Activated CD4-positive, alpha-beta T cell treated with anti-CD3 and anti-CD28 coated beads, Interleukin-2, amount 50 U/mL, for 48 hours (primary cell): ENCODE results near the gene PLXDC2.

Experiments
- DNase-seq, 2 experiments: peaks; one replicate each; pipeline ENCODE4 v3.0.0-alpha.2; 2020

The PLXDC2 gene

DNA sequence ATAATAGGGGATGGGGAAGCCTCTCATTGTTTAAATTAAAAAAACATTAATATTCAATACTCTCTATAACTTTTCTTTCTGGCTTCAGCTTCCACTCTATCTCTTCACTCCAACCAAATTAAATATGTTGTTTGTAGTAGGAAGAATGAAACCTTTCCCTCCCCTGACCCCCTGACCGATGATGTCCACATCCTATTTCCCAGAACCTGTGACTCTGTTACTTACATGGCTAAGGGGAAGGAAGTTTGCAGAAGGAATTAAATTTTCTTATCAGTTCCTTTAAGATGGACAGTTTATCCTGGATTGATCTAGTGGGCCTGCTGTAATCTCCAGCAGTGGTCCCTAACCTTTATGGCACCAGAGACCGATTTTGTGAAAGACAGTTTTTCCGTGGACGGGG is 130.0 kb downstream of the PLXDC2 start:
- no peak for DNase-seq

DNA sequence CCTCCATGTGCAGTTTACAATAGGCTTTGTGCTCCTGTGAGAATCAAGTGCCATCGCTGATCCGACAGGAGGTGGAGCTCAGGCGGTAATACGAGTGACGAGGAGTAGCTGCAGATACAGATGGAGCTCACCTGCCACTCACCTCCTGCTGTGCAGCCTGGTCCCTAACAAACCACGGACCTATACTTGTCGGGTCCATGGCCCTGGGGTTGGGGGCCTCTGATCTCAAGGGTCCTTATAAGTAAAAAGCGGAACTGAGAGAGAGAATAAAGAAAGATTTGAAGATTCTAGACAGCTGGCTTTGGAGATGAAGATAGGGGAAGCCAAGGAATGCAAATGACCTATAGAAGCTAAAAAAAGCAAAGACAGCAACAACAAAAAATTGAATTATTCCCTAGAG is 130.6 kb downstream of the PLXDC2 start:
- DNase-seq, result no peak

DNA sequence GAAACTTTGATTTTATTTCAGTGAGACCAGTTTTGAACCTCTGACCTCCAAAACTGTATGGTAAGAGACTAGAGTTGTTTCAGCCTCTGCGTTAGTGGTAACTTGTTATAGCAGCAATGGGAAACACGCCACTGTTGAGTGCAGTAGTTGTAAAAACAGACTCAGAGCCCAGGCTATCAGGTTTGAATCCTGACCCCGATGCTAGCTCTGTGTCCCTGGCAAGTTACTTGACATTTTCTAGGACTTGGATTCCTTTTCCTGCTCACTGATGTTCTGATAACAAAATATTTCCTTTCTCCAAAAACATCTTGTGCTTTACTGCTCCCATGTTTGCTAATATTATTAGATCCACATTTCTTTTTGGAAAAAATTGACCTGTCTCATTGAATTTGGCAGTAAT is 131.0 kb downstream of the PLXDC2 start:
- DNase-seq, result no peak

DNA sequence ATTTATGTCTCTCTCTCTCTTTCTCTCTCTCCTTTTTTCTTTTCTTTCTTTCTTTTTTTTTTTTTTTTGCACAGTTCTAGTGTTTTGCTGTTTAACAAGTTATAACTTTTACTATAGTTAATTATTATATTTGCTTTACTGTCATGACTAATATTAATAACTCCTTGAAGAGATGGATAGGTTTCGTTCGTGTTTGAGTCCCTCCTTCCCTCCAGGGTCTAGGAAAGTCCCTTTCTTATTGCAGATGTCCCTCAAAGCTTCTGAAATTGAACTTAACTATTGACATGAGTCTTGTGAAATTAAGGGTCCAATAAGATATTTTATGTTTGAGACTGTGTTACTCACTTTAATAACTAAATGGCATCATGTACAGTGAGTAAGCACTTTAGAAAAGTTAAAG is 131.4 kb downstream of the PLXDC2 start:
- DNase-seq, result no peak

DNA sequence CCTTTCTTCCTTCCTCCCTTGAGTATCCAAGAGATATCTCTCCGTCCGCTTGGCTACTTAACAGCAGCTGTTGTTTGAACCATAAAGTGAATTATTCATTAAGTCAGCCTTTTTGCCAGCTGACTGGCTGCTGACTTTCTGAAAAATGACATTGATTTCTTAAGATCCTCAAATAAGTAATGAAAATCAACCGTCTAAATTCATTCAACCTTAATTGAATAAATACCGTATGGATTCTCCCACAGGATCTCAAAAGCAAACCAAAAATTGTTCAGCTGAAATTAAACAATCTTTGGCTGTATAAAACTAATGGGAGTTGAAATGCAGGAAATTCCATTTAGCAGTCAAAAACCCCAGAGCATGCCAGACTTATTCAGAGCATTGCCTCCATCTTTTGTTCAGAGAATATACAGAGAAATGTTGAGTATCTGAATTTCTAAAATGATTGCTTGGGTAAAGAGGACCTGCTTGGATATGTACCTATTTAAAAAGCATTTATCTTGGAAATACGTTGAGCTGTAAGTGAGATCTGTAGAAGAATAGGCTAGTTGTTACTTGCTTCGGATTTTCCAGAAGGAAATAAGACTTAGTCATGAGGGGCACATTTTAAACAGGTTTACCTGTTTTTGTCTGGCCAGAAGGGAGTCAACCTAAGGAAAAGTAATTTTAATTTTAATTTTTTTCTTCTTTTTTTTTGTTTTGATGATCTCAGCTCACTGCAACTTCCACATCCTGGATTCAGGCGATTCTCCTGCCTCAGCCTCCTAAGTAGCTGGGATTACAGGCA is 136.2 kb downstream of the PLXDC2 start:
- DNase-seq, result no peak

DNA sequence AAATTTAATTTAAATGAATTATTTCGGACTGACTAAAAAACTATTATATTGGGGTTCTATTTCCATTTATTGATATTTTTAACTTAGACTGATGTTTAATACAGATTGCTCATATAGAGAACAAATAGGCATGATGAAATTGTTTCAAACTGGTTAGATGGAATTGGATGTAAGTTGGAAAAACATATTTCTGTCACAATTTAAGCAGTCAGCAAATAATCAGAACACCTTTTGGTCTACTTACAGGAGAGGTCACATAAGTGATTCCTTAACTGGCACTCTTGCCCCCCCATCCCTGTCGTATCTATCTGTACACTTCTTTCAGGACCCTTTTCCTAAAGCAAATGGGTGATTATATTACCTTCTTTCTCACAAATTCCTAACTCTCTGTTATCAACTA is 138.4 kb downstream of the PLXDC2 start:
- no peak for DNase-seq

DNA sequence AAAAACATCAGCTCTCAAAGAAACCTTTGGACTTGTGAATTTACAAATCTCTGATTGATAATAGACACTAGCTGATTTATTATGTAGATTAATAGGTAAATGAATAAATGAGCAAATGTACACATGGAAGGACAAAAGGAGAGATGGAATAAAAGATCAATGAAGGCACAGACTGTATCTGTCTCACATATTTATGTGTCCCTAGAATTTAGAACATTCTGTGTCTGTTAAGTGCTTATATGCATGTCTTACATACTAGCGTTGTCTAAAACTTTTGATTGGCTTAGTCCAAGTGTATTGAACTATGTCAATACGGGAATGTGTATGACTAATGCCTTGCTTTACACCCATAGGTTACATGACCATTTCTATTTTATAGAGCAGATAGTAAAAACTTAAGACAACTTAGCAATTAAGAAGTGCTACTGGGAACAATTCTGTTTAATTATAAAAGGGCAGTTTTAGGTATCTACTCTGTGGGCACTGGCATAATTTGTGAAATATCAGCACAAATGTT is 140.3 kb downstream of the PLXDC2 start:
- no peak for DNase-seq

DNA sequence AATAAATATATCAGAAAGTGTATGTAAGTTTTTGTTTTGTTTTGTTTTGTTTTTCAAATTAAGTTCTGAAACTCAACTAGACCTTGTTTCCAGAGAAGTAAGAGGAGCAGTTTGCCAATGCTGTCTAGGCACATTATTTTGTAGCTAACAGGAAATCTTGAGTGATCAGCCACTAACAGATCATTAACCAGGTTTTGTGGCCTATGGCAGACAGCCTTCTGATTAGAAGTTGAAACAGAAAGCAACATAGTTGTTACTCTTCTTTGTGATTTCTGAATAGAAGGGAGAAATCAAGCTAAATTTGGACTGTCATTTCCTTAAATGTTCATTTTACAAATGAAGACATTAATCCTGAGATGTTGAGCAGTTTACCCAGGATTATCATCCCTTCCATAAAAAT is 142.6 kb downstream of the PLXDC2 start:
- no peak for DNase-seq

DNA sequence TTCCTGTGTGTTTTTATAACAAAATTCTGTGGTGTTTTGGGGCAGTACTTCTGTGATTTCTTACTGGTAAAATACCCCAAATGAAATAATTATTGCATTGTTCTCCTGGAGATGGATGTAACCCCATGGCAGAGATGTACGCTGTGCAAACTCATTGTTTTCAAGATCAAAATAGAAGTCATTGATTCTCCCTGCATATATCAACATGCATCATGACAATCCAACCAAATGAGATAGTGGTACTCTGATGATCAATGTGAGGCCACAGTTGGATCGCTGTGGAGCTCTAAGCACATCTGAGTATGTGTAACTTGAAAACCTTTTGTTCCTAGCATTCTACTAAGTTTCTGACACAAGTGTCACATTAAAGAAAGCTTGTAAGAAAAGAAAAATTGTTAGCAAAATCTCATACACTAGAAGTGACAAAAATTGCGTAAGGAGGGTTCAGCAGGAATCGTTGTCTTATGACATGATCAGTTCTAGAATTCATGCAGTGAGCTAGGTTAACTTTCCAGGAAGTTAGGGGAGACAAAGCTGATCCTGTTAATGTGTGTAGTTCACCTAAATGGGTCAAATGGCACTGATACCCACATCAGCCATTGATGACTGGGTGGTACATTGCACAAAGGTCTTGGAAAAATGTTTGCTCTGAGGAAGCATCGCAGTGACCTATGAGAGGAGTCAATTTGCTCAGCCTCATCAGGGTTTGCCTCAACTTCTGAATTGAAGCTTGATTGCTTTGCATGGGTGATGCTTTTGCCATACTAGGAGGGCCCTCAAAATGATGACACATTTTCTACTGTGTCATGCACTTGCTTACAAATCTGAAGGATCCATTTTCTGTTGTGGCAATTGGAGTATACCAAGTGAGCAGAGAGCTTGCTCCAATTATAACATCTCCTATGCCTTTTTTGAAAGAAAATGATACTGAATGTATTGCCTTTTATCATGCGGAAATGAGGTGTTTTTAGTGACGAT is 145.1 kb downstream of the PLXDC2 start:
- no peak for DNase-seq

DNA sequence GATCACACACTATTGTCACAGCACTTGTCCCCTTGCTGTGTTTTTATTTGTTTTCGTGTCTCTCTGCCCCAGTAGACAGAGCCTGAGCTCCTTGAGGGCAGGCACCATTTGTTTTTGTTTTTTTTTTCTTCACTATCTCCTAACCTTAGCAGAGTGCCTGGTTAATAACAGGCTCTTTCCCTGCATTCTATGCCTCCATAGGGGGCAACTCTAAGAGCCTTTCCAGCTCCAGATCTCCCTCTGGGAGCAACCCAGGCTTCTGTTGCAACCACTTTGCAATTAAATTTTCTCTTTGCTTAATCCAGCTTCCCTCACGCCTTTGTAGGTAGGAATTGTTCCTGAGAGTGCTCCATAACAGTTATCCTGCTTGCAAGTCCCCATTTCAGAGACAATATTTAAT is 148.4 kb downstream of the PLXDC2 start:
- no peak for DNase-seq

DNA sequence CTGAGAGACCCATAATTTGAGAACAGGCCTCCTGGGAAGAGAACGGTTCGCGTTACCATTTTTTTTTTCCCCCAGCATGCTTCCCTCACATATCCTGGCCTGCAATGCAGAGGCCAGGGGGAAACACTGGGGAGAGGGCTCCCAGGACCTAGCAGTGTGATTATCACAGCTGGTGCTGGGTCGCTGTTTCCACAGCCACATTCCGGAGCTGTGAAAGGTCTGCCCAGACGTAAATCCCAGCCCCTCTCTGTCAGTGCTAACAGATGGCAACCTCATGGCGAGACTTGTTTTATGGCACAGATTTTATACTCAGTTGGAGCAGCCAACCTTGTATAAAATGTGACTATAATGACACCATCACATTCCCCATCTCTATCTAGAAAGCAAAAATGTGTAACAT is 150.5 kb downstream of the PLXDC2 start:
- DNase-seq, result no peak

DNA sequence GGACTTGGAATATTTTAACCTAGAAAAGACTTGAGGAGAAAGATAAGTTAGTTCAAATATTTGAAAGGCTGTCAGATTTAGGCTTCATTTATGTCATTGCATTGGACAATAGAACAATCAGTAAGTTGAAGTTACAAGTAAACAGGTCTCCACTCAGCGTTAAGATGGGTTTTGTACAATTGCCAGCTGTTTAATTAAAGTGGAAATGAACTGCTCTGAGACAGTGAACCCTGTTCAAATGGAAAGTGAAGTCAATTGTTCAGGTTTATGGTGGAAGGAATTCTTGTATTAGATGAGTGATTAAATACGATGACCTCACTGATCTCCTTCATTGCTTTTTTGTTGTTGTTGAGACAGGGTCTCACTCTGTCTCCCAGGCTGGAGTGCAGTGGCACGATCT is 151.7 kb downstream of the PLXDC2 start:
- DNase-seq, result no peak

DNA sequence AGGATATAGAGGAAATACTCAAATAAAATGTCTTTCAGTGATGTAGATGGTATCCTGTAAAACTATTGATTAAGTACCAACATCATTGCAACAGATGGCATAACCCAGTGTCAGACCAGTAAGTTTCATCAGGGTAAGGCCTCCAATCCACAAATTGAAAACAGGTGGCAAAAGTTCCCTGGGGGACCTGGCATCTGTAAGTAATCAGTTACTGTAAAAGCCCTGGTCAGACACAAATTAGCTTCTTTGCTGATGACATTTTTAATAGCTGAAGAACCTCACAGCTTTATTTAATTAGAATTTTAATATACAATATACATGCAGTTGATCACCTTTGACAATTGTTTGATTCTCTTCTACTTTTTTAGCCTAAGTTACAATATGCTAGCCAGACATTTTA is 152.5 kb downstream of the PLXDC2 start:
- no peak for DNase-seq

DNA sequence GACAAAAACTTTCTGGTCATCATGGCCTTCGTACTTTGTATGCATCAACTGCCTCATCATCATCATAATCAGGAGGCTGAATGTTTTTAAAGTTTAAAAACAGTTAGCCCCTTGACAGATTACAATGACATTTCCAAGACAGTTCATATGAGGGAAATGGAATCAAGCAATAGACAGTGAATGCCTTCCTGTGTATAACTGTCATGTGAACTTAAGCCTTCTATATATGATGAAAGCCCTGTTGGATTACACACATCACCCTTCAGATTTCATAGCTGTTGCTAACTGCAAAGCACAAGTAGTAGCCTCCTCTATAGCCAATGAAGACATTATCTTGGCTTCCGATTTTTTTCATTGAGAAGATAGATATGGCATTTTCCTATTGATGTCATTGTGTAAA is 154.0 kb downstream of the PLXDC2 start:
- DNase-seq, result no peak

DNA sequence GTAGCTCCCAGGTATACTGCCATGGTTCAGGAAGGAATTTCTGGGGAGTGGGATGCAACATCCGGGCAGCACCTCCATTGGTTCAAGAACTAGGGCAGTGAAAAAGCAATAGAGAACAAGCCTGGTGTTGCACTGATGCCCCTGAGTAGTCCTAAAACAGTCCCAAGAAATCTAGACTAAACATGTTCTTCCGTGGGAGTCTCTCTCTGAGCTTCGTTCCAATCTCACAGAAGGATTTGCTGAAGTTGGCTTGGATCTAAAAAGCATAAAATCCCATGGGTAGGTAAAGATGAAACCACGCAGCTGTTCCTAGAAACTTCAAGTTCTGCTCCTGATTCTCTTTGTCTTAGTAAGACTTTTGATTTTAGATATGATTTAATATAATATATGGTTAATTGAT is 154.5 kb downstream of the PLXDC2 start:
- DNase-seq, result no peak

DNA sequence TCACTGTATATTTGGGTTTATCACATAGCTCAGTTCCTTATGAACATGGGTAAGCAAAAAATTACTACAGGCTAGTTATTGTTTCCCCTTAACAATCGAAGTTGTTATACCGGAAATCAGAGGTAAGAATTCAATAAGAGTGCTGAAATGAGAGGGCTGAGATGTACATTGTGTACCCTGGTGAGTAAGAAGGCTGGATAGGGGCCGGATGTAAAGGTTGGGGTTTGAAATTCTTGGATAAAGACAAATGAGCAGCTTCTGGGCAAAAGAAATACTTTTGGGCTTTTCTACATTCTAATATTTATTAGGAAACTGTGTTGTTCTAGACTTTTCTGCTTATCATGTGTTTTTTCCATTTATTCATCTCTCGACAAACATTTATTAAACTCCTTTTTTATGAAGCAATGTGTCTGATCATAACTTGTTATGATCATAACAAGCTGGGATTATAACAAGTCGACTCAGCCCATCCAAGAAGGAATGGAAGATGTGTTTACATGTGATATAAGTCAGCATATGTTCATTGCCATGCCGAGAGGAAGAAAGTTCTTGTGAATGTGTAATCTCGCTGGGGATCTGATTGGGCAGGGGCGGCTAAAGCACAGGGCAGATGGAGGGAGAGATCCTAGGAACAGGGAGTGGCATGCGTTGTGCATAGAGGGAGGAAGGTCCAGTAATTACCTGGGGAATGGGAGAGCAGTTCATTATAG is 155.3 kb downstream of the PLXDC2 start:
- DNase-seq, result no peak

DNA sequence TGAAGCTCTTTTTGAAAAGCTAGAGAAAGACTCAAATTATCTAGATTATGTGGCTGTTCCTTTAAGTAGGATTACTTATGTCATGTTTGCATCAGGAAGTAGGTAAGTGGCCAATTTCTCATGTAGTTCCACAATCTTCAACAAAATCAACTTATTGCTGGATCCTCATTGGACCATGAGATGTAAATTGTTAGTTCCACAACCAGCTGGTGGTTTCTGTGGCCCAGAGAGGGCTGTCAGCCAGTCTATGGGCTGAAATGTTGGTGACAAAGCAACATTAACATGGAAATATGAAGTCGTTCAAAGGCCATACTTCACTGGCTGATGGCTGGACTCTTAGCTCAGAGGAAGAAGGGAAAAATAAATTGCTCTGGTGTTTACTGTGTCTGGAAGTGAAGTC is 157.9 kb downstream of the PLXDC2 start:
- DNase-seq, result no peak

DNA sequence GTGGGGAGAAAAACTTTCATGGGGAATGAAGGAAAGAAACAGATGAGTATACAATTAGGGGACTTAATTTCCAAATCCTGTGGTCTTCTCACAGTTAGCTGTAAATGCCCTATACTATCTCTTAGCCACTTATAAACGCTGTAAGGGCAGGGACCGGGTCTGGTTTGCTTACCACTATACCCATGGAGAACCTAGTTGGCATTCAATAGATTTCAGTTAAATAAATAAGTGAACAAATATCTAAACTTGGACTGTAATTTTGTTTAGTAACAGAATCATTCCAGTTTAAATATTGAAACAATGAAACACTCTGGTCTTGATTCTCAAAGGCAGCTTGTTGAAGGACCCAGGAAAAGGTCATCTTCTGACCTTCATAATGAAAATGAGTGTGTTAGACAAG is 158.3 kb downstream of the PLXDC2 start:
- no peak for DNase-seq

DNA sequence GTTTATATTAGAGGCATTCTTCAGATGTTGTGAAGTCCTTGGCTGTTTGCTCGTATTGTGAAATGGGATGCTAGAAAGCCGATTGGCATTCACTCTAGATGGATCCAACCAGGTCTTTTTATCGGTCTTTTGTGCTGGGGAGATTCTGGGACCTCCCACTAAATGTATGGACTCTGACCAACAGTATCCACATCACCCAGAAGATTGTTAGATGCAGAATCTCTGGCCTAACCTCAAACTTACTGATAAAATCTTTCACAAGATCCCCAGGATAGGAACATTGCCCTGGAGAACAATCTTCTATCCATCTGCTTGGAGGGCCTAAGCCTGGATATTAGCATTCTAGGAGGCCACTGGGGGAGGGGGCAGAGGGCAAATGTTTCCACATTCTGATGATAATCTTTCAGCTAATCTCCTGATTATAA is 160.9 kb downstream of the PLXDC2 start:
- DNase-seq, result no peak

DNA sequence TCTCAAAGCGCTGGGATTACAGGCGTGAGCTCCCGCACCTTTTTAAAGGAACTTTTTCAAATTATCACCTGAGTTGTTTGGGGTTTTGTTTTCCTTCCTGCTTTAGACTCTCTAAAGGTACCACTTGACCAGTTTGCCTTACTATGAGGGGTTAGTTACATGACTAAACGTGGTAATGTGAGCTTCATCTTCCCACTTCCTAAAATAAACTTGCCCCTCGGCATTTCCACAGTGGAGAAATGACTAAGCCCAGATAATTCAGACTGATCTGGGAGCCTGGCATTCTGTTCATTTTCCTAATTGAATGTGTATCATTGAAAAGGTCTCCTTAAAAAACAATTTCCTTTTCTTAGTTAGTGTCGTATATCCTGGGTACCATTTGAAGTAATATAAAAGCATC is 163.4 kb downstream of the PLXDC2 start:
- DNase-seq, result no peak

DNA sequence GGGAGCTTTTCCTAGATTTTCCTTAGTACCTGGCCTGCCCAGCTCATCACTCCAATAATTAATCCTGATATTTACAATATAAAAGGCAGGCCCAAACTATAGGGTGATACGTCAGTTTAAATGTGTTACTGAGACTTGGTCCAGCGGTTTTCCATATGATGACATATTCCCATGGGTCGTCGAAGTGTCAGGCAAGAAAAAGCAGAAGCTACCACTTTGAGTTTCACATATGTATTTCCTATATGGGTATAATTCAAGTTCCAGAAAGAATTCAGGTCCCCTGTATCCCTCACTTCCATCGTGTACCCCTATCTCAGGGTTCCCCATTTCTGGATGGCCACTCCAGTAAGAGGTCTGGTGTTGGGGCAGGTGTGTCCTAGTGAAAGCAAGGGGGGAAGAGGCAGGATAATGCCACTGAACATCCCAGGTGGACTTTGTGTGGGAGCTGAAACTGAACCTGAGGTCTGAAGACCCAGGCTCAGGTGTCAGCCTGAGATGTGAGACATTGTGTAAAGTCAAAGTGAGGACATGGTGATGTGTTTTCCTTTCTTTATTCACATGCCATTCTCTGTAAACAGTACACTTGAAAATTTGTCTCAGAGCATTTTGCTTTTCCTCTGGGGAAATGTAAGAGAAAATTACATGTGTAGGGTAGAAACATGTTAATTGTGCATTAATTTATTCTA is 167.8 kb downstream of the PLXDC2 start:
- no peak for DNase-seq

DNA sequence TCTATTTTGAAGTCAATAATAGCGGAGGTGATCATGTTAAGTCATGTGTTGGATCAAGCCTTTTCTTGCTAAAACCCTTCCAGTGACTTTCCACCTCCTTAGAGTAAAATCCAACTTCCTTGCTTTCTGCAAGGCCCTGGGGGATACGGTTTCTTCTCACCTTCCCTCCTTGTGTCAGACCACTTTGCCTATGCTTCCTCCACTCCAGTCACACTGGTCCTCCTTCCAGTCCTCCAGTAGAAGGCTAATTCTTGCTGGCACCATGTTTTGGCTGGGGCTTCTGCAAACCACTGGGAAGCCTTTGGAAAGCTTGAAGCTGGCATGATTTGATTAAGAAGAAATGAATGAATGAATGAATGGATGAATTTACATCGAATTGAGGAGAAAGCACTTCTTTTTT is 169.5 kb downstream of the PLXDC2 start:
- no peak for DNase-seq

DNA sequence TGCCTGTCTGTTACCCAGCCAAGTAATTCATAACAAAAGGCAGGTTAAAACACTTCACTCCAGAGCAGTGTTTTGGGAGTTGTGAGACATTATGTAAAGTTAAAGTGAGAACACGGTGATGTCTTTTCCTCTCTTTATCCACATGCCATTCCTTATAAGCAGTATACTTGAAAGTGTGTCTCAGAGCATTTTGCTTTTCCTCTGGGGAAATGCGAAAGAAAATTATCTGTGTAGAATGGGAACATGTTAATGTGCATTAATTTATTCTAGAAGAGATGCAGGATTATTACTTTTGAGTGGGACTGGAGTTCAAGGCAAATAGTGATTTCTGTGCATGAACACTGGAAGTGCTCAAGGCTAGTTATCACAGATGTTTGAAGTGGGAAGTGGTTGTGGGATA is 170.4 kb downstream of the PLXDC2 start:
- DNase-seq, result no peak
